GM21737 (cell line): Measurements from ENCODE around the gene GRB10.

Source experiments
- ATAC-seq: cut with Tn5 transposase; IDR thresholded peaks from one replicate; pipeline ENCODE4 v1.9.1; 2021; ENCODE audit warnings: mild to moderate bottlenecking, moderate library complexity; ENCODE audit not compliant: unreplicated experiment

GRB10 gene

DNA sequence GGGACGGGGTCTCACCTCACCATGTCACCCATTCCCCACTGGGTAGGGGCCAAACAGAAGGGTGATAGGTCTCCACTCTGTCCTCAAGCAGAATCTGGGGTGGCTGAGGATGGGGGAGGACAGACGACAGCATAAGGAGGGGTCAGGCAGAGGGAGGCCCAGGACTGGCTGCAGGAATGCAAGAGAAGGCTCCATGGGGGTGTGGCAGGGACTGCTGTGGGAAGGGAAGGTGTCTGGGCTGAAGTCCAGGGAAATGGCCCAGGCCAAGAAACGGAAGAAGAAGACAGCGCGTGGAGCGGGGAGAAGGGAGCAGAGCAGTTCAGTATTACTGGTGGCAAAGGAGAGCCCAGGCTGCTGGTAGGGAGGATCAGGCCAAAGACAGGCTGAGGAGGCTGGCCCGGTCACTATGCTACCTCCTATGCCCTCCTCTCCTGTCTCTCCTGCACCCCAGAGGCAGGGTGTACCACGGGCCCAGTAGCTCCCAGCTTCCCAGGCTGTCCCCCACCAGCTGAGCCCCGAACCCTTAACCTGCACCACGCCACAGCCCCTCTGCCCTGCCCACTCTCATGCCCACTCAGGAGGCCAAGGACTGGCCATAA is 60.9 kb downstream of the GRB10 start:
- ATAC-seq, result no peak

DNA sequence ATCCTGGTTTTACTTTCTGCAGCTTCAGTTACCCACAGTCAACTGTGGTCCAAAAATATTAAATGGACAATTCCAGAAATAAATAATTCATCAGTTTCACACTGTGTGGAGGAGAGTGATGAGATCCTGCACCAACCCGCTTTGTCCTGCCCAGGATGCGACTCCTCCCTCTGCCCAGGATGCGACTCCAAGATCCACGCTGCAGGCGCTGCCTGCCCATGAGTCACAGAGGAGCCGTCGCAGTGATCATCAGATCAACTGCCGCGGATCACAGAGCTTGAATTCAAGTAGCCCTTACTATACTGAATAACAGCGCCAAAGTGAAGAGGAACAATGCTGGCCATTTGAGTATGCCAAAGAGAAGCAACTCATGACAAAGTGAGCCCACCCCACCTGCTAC is 61.5 kb downstream of the GRB10 start:
- no peak for ATAC-seq

DNA sequence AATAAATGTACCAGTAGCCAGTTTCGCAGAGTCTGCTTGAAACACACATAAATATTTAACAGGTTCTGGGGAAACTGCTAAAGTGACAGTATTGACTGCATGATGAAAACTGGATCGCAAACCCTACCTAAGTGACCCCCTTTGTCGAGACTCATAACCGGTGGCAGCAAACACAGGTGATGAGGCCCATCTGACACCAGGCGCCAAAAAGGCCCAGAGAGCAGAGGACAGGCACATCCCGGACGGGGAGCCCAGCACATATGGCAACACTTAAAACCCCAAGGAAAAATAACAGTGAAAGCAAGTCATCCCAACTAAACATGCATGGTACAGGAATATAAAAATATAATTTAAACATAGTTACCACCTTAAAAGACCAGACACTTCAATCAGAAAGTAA is 62.4 kb downstream of the GRB10 start:
- no peak for ATAC-seq

DNA sequence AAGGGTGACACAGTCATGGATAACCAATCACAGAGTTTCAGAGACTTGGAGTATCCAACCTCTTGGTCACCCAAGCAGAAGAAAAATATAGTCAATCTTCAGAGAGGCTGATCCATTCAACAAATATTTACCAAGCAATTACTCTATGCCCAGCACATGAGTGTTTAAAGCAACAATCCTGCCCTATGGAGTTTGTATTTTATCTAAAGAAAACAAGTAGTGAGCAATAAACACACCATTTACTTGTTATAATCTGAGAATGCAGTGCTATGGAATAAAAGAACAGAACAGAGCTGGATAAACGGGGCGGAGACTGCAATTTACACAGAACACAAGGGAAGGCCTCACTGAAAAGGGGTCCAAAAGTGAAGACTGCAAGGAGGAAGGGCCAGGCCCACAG is 63.8 kb downstream of the GRB10 start:
- ATAC-seq, result no peak

DNA sequence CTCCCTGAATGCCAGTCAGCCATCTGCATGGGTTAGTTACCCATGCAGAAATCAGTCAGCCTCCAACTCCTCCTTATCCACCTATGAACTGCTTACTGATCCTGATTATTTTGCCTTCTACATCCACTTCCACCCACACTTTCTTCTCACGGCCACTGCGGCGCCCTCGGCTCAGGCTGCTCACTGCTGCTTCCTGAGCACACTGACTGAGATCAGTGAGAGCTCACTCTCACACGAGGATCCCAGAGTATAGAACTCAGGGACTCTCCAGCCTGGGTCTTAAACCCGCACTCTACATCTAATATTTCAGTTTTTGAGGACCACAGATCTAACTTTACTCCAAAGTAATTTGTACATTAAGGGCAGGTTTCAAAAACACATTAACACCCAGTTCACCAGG is 64.4 kb downstream of the GRB10 start:
- no peak for ATAC-seq

DNA sequence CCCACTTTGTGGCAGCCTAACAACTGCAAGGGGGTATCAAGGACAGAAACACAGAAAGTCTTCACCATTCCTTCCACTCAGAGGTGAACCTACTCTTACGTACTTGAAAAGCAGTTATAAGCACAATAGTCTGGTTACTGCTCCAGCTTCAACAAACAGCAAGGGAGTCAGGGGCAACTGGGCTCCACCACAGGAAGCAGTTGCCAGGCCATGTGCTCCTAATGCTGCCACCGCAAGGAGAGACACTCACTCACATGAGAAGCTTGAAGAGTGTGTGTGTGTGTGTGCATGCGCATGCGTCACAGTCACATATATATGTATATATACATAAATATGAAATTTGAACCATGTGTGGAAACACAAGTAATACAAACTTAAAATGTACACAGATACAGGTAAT is 65.5 kb downstream of the GRB10 start:
- no peak for ATAC-seq

DNA sequence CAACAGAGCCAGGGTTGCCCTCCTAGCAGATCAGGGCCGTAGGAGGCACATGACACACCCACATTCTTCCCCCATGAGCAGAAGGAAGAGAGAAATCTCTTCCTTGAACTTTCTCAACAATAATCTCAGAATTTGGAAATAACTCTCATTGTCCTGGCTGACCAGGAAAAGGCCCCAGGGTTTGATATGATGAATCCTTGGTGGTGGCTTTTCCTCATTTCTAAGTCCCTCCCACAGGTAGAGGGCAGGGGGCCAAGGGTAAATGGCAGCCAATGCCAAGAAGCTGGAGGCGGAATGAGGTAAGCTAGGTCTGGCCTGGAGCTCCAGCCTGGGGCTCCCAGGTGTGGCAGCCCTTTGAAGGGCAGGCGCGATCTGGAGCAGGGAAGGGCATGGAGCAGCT is 67.8 kb downstream of the GRB10 start:
- ATAC-seq, result no peak

DNA sequence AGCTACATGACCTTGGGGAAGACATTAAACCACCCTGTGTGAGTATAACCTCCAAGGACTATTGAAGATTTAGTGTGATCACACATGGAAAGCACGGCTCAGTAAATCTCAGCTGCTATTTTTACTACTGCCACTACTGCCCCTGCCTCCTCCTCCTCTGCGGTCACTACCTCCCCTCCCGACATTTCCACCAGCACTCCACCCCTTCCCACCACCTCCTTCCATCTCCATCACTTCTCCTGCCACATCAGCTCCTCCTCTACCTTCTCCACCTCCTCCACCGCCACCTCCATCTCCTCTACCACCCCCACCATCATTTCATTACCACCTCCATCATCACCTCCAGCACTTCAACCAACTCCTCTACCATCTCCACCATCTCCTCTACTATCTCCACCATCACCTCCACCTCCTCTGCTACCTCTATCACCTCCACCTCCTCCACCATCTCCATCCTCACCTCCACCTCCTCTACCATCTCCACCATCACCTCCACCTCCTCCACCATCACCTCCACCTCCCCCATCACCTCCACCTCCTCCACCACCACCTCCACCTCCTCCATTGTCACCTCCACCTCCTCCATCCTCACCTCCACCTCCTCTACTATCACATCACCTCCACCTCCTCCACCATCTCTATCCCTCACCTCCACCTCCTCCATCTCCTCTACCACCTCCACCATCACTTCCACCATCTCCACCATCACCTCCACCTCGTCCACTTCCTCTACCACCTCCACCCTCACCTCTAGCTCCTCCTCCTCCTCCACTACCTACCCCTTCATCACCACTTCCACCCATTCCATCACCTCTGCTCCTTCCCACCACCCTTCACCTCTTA is 69.4 kb downstream of the GRB10 start:
- ATAC-seq, result no peak

DNA sequence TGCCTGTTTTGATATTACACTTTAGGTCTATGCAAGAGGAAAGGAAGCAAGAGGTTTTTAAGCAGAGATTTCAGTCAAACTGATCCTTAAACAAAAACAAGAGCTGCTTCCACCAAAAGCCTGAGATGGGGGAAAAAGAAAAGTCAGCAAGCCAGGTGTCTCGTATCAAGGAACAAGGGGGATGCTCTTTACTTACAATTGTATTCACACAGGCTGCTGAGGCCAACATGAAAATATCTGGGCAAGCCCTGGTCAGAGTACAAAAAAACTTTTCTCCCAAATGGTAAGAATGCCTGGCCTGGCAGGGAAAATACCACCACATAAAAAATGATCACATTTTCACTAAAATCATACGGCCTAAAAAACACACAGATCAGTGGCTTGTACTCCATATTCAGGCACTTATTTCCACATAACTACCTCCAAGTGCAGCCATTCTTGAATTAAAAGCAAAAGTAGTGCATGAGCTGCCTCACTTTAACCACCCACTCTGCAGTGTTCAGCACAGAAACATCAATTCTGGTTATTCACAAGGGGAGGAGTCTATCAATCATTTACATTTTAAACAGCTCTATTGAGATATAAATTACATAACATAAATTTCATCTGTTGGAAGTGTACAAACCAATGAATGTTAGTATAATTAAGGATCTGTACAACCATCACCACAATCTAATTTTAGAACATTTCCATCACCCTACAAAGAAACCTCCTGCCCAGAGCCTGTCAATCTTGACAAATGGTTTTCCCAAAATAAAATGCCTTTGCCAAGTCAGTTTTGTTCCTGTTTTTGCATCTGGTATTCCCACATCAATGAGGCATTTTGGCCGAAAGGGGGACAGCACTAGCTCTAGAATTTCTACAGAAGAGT is 70.2 kb downstream of the GRB10 start:
- no peak for ATAC-seq

DNA sequence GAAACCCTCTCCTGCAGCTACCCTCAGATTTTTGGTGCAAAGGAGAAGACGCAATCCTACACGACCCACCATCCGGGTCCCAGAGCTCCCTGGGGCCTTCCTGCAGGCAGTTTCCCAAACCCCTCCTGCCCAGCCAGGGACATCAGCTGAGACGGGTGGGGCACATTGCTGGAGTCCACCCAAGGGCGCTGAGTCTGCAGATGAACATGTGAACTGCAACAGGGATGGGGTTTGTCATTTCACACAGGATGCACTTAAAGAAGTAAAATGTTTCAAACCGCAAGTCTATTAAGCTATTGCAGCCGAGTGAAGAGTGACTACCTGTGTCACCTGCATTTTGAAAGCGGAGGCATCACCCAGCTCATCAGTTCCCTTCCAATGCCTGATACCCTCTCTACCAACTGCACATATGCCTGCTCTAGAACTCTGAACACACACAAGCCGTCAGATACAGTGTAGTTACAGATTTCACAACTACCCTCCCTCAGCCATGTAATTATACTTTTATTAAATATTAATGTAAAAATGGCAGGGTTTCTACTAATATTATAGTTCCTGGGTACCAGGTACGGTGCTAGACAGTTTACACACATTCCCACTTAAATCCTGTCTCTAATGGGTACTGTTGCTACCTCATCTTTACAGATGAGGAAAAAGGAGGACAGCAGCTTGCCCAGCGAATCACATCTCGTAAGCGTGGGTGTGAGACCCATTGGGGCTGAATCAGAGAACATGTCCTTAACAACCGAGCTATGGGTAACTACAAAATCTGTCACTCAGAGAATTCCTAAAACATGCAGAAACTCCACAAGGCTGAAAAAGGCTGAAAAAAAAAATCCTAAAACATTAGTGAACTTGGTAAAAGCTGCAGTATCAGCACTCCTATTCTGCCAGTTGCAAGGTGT is 71.2 kb downstream of the GRB10 start:
- ATAC-seq, result no peak

DNA sequence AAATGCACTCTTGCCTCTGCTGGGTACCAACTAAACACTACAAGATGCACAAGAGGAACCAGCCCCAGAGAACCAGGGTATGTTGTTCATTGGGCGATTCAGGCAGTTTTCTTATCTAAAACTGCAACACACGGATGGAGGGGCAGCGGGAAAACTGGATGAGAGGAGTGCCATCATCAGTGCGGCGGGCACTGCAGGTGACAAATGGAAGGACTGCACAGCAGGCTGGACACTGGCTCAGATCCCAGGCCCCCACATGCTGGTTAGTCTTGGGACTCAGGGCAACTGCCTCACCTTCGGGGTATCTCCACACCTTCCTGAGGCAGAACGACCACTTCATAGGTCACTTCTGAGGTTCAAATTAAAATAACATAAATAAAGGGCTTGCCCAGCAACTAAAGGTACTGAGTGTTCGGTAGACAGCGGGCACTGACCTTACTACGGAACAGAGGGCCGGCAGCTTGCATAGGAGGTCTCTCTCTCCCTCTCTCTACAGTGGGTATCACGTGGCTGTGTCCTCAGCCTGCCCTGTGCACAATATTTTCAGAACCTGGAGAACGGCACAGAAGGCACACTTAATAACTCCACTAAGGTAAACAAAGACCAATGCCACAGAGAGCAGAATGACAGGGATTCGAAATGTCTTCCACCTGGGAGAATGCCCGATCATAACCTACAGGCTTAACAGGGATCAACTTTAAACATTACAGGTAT is 72.1 kb downstream of the GRB10 start:
- ATAC-seq, result no peak

DNA sequence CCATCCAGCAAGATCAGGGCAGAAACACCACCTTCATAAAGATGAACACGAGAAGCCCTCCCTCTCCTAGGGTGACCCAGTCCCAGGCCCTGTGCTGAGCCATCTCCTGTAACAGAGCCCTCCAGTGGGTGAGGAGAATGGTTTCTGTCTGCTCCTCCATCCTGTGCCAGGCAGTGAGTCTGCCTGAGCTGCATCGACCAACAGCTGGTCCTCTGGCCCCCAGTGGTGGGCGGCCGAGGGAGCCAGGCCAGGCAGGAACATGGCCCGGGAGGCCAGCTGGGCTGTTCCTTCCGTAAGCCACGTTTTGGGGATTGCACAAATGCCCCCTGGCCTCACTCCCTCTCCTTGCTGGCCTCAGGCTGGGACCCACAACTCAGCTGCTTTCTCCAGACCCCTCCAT is 73.5 kb downstream of the GRB10 start:
- ATAC-seq, result no peak

DNA sequence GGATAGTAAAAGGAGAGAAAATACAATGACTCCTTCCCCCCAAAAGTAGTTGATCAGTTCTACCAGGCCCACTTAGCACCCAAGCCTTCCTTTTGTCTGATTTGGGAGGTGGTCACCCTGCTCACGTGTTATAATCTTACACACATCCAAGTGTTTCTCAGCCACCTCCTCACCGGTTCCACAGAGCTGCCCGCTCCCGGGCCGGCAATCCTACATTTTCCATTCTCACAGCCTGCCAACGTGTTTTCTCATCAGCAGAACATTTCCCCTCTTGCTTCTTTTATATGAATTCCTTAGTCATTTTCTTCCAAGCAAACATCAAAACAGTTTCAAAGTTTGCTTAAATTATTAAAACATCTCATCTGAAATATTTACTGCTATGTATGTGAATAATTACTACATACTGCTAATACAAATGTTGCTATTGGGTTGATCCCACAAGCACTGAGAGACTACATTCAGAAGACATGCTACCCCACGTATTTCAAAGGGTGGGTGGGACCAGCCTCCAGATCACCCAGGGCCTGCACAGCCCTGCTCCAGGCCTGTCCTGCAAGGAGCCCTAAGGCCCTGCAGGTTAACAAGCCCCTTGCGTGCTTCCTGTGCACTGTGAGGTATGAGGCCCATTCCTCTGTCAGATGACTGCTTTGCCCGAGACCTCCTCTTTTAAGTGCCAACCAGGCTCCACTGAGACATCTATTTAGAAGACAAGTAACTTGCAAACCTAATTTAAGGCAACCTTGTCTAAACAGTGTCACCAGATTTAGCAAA is 75.3 kb downstream of the GRB10 start:
- no peak for ATAC-seq

DNA sequence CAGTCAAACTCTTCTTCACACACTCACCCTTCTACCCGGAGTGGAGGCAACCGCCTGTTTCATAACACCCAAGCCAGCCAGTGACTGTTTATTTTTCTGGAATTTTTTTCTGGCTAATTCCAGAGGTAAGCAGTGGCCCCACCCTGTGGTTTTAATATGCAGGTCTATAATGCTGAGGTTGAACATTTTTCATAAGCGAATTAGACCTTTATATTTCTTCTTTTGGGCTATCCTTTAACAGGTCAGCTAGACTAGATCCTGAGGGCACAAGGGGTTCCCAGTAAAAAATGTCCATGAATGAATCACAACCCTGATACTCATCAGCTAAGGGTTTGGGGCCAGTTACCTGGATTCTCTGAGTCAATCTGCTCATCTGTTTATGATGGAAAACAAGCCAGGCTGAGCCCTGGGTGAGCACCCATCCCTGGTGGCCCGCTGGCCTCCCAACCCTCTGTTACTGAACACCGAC is 76.2 kb downstream of the GRB10 start:
- ATAC-seq, result no peak

DNA sequence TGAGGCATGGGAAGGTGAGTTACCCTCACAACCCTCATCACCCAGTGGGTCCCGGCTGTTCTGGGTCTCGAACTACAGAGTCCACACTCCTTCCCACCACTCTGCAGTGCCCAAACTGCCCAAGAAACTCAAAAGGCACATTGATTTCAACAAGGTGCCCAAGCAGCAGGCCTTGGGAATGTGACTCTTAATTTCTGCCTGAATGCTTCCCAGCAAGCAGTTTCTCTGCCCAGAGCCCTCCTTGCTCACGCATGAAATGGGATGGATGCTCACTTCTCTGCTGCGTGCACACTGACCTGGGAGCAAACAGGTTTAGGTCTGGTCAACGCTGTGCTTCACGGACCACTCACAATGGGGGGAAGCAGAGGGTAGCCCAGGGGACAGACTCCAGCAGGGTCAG is 77.9 kb downstream of the GRB10 start:
- no peak for ATAC-seq

DNA sequence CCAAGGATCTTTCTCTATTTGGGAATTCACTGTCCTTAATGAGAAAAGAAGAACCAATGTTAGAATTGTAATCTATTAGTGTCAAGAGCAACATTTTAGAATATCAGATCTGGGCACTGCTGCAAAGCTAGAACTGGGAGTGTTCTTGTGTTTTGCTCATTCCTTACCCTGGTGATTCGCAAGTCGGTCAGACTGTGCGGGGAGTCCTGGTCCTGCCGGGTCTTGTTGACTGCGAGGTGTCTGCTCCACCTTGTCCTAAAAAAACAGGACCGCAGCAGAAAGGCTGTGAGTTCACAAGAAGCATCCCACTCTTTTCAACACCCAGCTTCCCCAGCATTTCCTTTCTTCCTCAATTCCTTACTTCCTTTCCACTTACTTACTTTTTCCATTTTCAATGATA is 79.0 kb downstream of the GRB10 start:
- no peak for ATAC-seq

DNA sequence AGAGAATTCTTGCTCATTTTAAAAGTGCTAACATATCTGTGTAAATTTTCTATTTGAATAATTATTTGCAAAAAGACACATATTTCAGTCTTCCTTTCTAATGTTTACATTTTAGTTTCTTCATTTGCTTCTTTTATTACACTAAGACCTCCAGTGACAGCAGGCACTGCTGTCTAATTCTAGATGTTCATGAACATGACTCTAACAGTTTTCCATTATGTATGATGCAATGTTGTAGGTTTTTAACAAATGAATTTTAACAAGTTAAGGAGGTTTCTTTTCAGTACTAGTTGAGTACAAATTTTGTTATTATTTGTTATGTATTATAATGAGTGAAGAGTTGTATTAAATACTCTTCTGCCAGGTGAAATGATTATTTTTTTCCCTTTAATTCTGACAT is 83.6 kb downstream of the GRB10 start:
- ATAC-seq, result no peak

DNA sequence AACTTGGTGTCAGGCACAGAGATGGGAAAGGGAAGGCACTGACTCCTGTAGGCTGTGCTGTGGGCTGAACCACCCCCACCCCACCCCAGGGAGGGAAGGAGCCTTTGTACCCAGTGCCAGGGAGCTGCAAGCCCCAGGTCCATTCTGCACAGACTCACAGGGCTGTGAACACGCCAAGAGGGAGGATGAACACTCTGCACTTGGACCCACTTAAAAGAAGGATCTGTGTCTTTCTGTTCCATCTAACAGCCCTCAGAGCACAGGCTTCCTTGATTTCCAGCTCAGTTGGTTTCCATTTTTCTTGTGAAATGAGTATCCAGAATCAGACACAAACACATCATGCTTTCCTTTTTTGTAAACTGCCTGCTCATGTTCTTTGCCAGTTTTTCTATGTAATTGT is 84.9 kb downstream of the GRB10 start:
- no peak for ATAC-seq
